HCT116 (cell line): ENCODE results near the gene APLP1. TPM values are rescaled to one million over a fixed set of nuclear protein-coding genes. Genes with fewer than 3 reads are reported as not detected.

Experiments used
- ATAC-seq: fragments of 200-7000 bp; cut with Tn5 transposase; 2 replicates; pipeline ENCODE4 v1.9.1; 2020; ENCODE audit warnings: mild to moderate bottlenecking, moderate library complexity
- BruUV-seq: library from RNA; stranded (reverse); fragments of 400-500 nt; replicated peaks from 2 replicates; lab custom pipeline; 2021; lab: Mats Ljungman, UMichigan
- CTCF ChIA-PET: fragments of 300-600 bp; sonication (Branson Sonifier 250); formaldehyde crosslinking; loops from one replicate; lab custom pipeline; 2021; ENCODE audit warnings: antibody characterized with exemption; lab: Charles Lee
- POLR2A ChIA-PET: fragments of 300-600, 350-600 bp; sonication (Branson Sonifier 250); formaldehyde crosslinking; loops from one replicate; lab custom pipeline; 2021; ENCODE audit warnings: antibody characterized with exemption; lab: Charles Lee
- RAD21 ChIA-PET, 2 experiments: fragments of 300-600 bp; sonication (Branson Sonifier 250); formaldehyde crosslinking; loops; one replicate each; lab custom pipeline; 2023; ENCODE audit warnings: low total read pairs in 2 of 2; ENCODE audit not compliant: uncharacterized antibody in 2 of 2, unreplicated experiment in 2 of 2, low non-redundant PET in 1 of 2; lab: Charles Lee
- DNase-seq: peaks from one replicate; pipeline ENCODE4 v3.0.0-alpha.2; 2010; ENCODE audit warnings: low read depth, low spot score
- H2AFZ ChIP-seq: fragments of 200-600 bp; shearing (Covaris generic), sonication (generic); 2 replicates; pipeline ENCODE4 v1.6.1; 2017; ENCODE audit warnings: low read depth, mixed run types, mixed read lengths, antibody characterized with exemption, low read length; ENCODE audit not compliant: poor library complexity, severe bottlenecking
- H3K27ac ChIP-seq: 2 replicates; pipeline ENCODE4 v1.5.1; 2012; ENCODE audit warnings: low read depth, low read length
- H3K27me3 ChIP-seq: fragments of 200-600 bp; sonication (generic); 2 replicates; pipeline ENCODE4 v1.6.1; 2016; ENCODE audit warnings: mixed run types, low read length, mixed read lengths; ENCODE audit not compliant: insufficient read depth
- H3K36me3 ChIP-seq, 2 experiments: fragments of 200-500 bp in 1 of 2; fragments of 200-600 bp in 1 of 2; sonication (Bioruptor generic) in 1 of 2; sonication (generic) in 1 of 2; 2 replicates each; pipeline versions ENCODE4 v1.5.1 to v1.6.1; 2014 to 2016; ENCODE audit warnings: low read length in 2 of 2, inconsistent platforms in 1 of 2, mixed read lengths in 1 of 2, mixed run types in 1 of 2; ENCODE audit not compliant: insufficient read depth in 2 of 2, control insufficient read depth in 1 of 2
- H3K4me1 ChIP-seq, 2 experiments: fragments of 200-600 bp in 1 of 2; sonication (generic) in 1 of 2; 2 replicates each; pipeline versions ENCODE4 v1.5.1 to v1.6.1; 2012 to 2017; ENCODE audit warnings: low read length in 2 of 2, inconsistent platforms in 1 of 2, mild to moderate bottlenecking in 1 of 2, mixed read lengths in 1 of 2, mixed run types in 1 of 2, moderate library complexity in 1 of 2; ENCODE audit not compliant: insufficient read depth in 2 of 2, control insufficient read depth in 1 of 2
- H3K4me2 ChIP-seq: fragments of 200-600 bp; sonication (generic); 2 replicates; pipeline ENCODE4 v1.6.1; 2017; ENCODE audit warnings: mixed run types, low read length, mixed read lengths
- H3K4me3 ChIP-seq, 2 experiments: fragments of 200-600 bp in 1 of 2; sonication (generic) in 1 of 2; replicated peaks in 1 of 2; 2 replicates each; pipeline ENCODE4 v1.5.1; 2011 to 2016; ENCODE audit warnings: low read length in 2 of 2, control low read depth in 1 of 2, low read depth in 1 of 2, mild to moderate bottlenecking in 1 of 2, mixed read lengths in 1 of 2, mixed run types in 1 of 2
- H3K79me2 ChIP-seq: fragments of 200-600 bp; sonication (generic); 2 replicates; pipeline ENCODE4 v1.6.1; 2017; ENCODE audit warnings: mild to moderate bottlenecking, mixed run types, low read length, moderate library complexity, mixed read lengths; ENCODE audit not compliant: insufficient read depth
- H3K9ac ChIP-seq: fragments of 200-600 bp; sonication (generic); 2 replicates; pipeline ENCODE4 v1.6.1; 2016; ENCODE audit warnings: low read length, mixed read lengths
- H3K9me2 ChIP-seq: fragments of 200-600 bp; sonication (generic), shearing (Covaris generic); 2 replicates; pipeline ENCODE4 v1.6.1; 2017; ENCODE audit warnings: mixed run types, mild to moderate bottlenecking, moderate library complexity; ENCODE audit not compliant: insufficient read depth
- H3K9me3 ChIP-seq, 2 experiments: fragments of 200-500 bp in 1 of 2; fragments of 200-600 bp in 1 of 2; sonication (Bioruptor generic) in 1 of 2; sonication (generic) in 1 of 2; 2 replicates each; pipeline ENCODE4 v1.6.1; 2014 to 2017; ENCODE audit warnings: low read length in 2 of 2, mixed read lengths in 2 of 2, inconsistent platforms in 1 of 2, low read depth in 1 of 2, mild to moderate bottlenecking in 1 of 2, mixed run types in 1 of 2, moderate library complexity in 1 of 2; ENCODE audit not compliant: control insufficient read depth in 1 of 2, insufficient read depth in 1 of 2
- H4K20me1 ChIP-seq: fragments of 200-600 bp; sonication (generic), shearing (Covaris generic); 2 replicates; pipeline ENCODE4 v1.6.1; 2017; ENCODE audit warnings: mixed run types, mild to moderate bottlenecking, moderate library complexity; ENCODE audit not compliant: insufficient read depth
- CBX3 ChIP-seq: IDR thresholded peaks from 2 replicates; pipeline ENCODE4 v1.6.1; 2012; ENCODE audit warnings: low read depth
- ELF1 ChIP-seq: IDR thresholded peaks from 2 replicates; pipeline ENCODE4 v1.6.1; 2012; ENCODE audit warnings: low read depth, borderline replicate concordance
- MAX ChIP-seq: IDR thresholded peaks from 2 replicates; pipeline ENCODE4 v1.6.1; 2012
- POLR2A ChIP-seq: IDR thresholded peaks from 2 replicates; pipeline ENCODE4 v1.7.0; 2011; ENCODE audit warnings: borderline replicate concordance; ENCODE audit not compliant: insufficient read depth, insufficient read length; ENCODE audit errors: extremely low read depth
- POLR2AphosphoS5 ChIP-seq: IDR thresholded peaks from 2 replicates; pipeline ENCODE4 v1.6.1; 2011; ENCODE audit warnings: mild to moderate bottlenecking, low read depth, low read length, moderate library complexity
- RAD21 ChIP-seq: IDR thresholded peaks from 2 replicates; pipeline ENCODE4 v1.6.1; 2012; ENCODE audit warnings: low read depth, mild to moderate bottlenecking
- SIN3A ChIP-seq: IDR thresholded peaks from 2 replicates; pipeline ENCODE4 v1.6.1; 2012; ENCODE audit warnings: low read depth
- SP1 ChIP-seq: IDR thresholded peaks from 2 replicates; pipeline ENCODE4 v1.6.1; 2012; ENCODE audit warnings: low read depth
- YY1 ChIP-seq: IDR thresholded peaks from 2 replicates; pipeline ENCODE4 v1.6.1; 2011; ENCODE audit warnings: low read length, low read depth, moderate library complexity, mild to moderate bottlenecking; ENCODE audit not compliant: insufficient replicate concordance; ENCODE audit errors: extremely low read depth
- intact Hi-C: fragments of 100-400 bp; cut with micrococcal nuclease; formaldehyde crosslinking; loops from 2 replicates; pipeline ENCODE4 v1.10.0; 2022
- total RNA-seq: library from RNA; stranded (reverse); gene quantifications from one replicate; pipeline ENCODE4 v1.2.1, GENCODE V29; 2021; ENCODE audit not compliant: unreplicated experiment
- TF ChIP-seq, protein P1 (sequence below): IDR thresholded peaks from 2 replicates; pipeline ENCODE4 v1.6.1; 2011; ENCODE audit warnings: mild to moderate bottlenecking, low read length, moderate library complexity; ENCODE audit not compliant: insufficient replicate concordance; ENCODE audit errors: extremely low read depth
- TF ChIP-seq, protein P2 (sequence below): IDR thresholded peaks from 2 replicates; pipeline ENCODE4 v1.6.1; 2012

Gene APLP1
- total RNA-seq, 1 experiment from 2014 or later: 41.2 TPM

- no peak overlapping the region for H3K9ac ChIP-seq
- POLR2A ChIA-PET: interaction anchor here (0.6 kb wide), 1 partner anchor 737 kb away, joined by 3 read pairs; no protein-coding TSS in a partner anchor
Observed at GRCh38 chr19:35911790-35912189, 43.4 kb downstream of the APLP1 start.

More at GRCh38 chr19:35911790-35912189, 43.4 kb downstream of the APLP1 start:
- H4K20me1 ChIP-seq: no peaks in the 10 kb centered on the region
- no peaks in the 10 kb centered on the region for H3K36me3 ChIP-seq
- intact Hi-C loops: no loop called here
- no peaks in the 10 kb centered on the region for H3K27me3 ChIP-seq
- peak overlapping the region; percentile 56 for H3K4me2 ChIP-seq
- no peak overlapping the region for H3K4me3 ChIP-seq
- no peak overlapping the region for H2AFZ ChIP-seq
- TF ChIP-seq SIN3A: no peak
- TF ChIP-seq RAD21: no peak
- TF ChIP-seq ELF1: no peak
- no peak for TF ChIP-seq POLR2AphosphoS5
- TF ChIP-seq, protein P1, sequence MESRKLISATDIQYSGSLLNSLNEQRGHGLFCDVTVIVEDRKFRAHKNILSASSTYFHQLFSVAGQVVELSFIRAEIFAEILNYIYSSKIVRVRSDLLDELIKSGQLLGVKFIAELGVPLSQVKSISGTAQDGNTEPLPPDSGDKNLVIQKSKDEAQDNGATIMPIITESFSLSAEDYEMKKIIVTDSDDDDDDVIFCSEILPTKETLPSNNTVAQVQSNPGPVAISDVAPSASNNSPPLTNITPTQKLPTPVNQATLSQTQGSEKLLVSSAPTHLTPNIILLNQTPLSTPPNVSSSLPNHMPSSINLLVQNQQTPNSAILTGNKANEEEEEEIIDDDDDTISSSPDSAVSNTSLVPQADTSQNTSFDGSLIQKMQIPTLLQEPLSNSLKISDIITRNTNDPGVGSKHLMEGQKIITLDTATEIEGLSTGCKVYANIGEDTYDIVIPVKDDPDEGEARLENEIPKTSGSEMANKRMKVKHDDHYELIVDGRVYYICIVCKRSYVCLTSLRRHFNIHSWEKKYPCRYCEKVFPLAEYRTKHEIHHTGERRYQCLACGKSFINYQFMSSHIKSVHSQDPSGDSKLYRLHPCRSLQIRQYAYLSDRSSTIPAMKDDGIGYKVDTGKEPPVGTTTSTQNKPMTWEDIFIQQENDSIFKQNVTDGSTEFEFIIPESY: no peak
- no peak for TF ChIP-seq YY1
- TF ChIP-seq SP1: no peak
- no peak; the same call in 1 of the 2 replicates for TF ChIP-seq CBX3
- TF ChIP-seq, protein P2, sequence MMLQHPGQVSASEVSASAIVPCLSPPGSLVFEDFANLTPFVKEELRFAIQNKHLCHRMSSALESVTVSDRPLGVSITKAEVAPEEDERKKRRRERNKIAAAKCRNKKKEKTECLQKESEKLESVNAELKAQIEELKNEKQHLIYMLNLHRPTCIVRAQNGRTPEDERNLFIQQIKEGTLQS: no peak
- TF ChIP-seq POLR2A: no peak
- no peak for TF ChIP-seq MAX
- H3K9me2 ChIP-seq: no peaks in the 10 kb centered on the region
- CTCF ChIA-PET: interaction anchor here (1.3 to 1.6 kb wide), 2 partner anchors 19 to 30 kb away, joined by 3 to 5 read pairs; no protein-coding TSS in a partner anchor
- BruUV-seq: no TSS peak
- DNase-seq: peak; percentile 38
- RAD21 ChIA-PET: no interaction called here
- ATAC-seq: peak; percentile 63
- no peaks in the 10 kb centered on the region for H3K79me2 ChIP-seq
- H3K4me1 ChIP-seq: peaks cover 11 to 25% of the 10 kb centered on the region in 2 experiments
- H3K27ac ChIP-seq: 0 out of 2 replicates have a peak overlapping the region, but pooled peaks have one; percentile 38
- no peaks in the 10 kb centered on the region for H3K9me3 ChIP-seq
